Calu3 (cell line): ENCODE measurements around the gene SFMBT2. TPM values are rescaled to one million over a fixed set of nuclear protein-coding genes. Genes with fewer than 3 reads are reported as not detected.

ENCODE experiments used
- BruUV-seq: library from RNA; stranded (reverse); fragments of 400-500 nt; replicated peaks from 2 replicates; lab custom pipeline; 2021; lab: Mats Ljungman, UMichigan
- CTCF ChIA-PET: fragments of 300-600 bp; sonication (Branson Sonifier 250); formaldehyde crosslinking; loops from one replicate; lab custom pipeline; 2022; ENCODE audit warnings: antibody characterized with exemption; lab: Charles Lee
- DNase-seq: peaks from one replicate; pipeline ENCODE4 v3.0.0; 2022
- H3K27ac Mint-ChIP-seq: one replicate; pipeline ENCODE4 v1.8.0; 2022; ENCODE audit warnings: mixed read lengths; ENCODE audit not compliant: unreplicated experiment
- H3K27me3 Mint-ChIP-seq: one replicate; pipeline ENCODE4 v1.8.0; 2022; ENCODE audit warnings: mixed read lengths; ENCODE audit not compliant: unreplicated experiment
- H3K36me3 Mint-ChIP-seq: one replicate; pipeline ENCODE4 v1.8.0; 2022; ENCODE audit warnings: mild to moderate bottlenecking, moderate library complexity, mixed read lengths; ENCODE audit not compliant: insufficient read depth, unreplicated experiment
- H3K4me1 Mint-ChIP-seq: one replicate; pipeline ENCODE4 v1.8.0; 2022; ENCODE audit warnings: mild to moderate bottlenecking, low read depth, mixed read lengths; ENCODE audit not compliant: unreplicated experiment
- H3K4me3 Mint-ChIP-seq: one replicate; pipeline ENCODE4 v1.8.0; 2022; ENCODE audit warnings: mild to moderate bottlenecking, low read depth, moderate library complexity, mixed read lengths; ENCODE audit not compliant: unreplicated experiment
- H3K9me3 Mint-ChIP-seq: one replicate; pipeline ENCODE4 v1.8.0; 2022; ENCODE audit warnings: low read depth, mixed read lengths; ENCODE audit not compliant: unreplicated experiment
- intact Hi-C: fragments of 100-400 bp; cut with micrococcal nuclease; formaldehyde crosslinking; loops from one replicate; pipeline ENCODE4 v1.10.0; 2022; ENCODE audit not compliant: unreplicated experiment
- total RNA-seq: library from RNA; stranded (reverse); gene quantifications from 2 replicates; pipeline ENCODE4 v1.2.3, GENCODE V29; 2022
- TF ChIP-seq, protein P1 (sequence below): fragments of 200-600 bp; IDR thresholded peaks from one replicate; pipeline ENCODE4 v1.8.0; 2022; ENCODE audit warnings: antibody characterized with exemption; ENCODE audit not compliant: unreplicated experiment

The SFMBT2 gene
- total RNA-seq, 1 experiment from 2014 or later, result 0.64 TPM

GRCh38 chr10:7345717-7346116, 65.1 kb downstream of the SFMBT2 start:
- Mint-ChIP-seq H3K4me3 (no peak overlapping the region), H3K27me3 (peaks cover 39% of the 10 kb centered on the region), H3K9me3 (peaks cover 3% of the 10 kb centered on the region), H3K36me3 (no peaks in the 10 kb centered on the region), H3K4me1 (no peaks in the 10 kb centered on the region), H3K27ac (no peak overlapping the region)
- TF ChIP-seq, protein P1, sequence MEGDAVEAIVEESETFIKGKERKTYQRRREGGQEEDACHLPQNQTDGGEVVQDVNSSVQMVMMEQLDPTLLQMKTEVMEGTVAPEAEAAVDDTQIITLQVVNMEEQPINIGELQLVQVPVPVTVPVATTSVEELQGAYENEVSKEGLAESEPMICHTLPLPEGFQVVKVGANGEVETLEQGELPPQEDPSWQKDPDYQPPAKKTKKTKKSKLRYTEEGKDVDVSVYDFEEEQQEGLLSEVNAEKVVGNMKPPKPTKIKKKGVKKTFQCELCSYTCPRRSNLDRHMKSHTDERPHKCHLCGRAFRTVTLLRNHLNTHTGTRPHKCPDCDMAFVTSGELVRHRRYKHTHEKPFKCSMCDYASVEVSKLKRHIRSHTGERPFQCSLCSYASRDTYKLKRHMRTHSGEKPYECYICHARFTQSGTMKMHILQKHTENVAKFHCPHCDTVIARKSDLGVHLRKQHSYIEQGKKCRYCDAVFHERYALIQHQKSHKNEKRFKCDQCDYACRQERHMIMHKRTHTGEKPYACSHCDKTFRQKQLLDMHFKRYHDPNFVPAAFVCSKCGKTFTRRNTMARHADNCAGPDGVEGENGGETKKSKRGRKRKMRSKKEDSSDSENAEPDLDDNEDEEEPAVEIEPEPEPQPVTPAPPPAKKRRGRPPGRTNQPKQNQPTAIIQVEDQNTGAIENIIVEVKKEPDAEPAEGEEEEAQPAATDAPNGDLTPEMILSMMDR, result no peak
- no peak for DNase-seq
- BruUV-seq, result no TSS peak
- intact Hi-C loops, result no loop called here
- CTCF ChIA-PET, result no interaction called here

DNA sequence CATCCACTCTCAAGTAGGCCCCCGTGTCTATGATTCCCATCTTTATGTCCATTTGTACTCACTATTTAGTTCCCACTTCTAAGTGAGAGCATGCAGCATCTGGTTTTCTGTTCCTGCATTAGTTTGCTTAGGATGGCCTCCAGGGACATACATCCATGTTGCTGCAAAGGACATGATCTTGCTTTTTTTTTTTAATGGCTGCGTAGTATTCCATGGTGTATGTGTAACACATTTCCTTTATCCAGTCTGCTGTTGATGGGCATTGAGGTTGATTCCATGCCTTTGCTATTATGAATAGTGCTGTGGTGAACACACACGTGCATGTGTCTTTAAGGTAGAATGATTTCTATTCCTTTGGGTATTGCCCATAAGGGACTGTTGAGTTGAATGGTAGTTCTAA, 67.8 kb downstream of the SFMBT2 start:
- no peak overlapping the region for H3K4me3 Mint-ChIP-seq
- no peaks in the 10 kb centered on the region for H3K36me3 Mint-ChIP-seq
- intact Hi-C loops, result no loop called here
- peaks cover 26% of the 10 kb centered on the region for H3K27me3 Mint-ChIP-seq
- DNase-seq, result no peak
- TF ChIP-seq, protein P1, result no peak
- H3K27ac Mint-ChIP-seq, result no peak overlapping the region
- no peaks in the 10 kb centered on the region for H3K4me1 Mint-ChIP-seq
- CTCF ChIA-PET, result no interaction called here
- no TSS peak for BruUV-seq
- H3K9me3 Mint-ChIP-seq, result peaks cover 3% of the 10 kb centered on the region

GRCh38 chr10:7340179-7340874, 70.5 kb downstream of the SFMBT2 start:
- TF ChIP-seq, protein P1, result no peak
- Mint-ChIP-seq H3K9me3 (peaks cover 3% of the 10 kb centered on the region), H3K4me3 (no peak overlapping the region), H3K36me3 (no peaks in the 10 kb centered on the region), H3K27me3 (peaks cover 26% of the 10 kb centered on the region), H3K27ac (no peak overlapping the region), H3K4me1 (no peaks in the 10 kb centered on the region)
- no TSS peak for BruUV-seq
- intact Hi-C loops, result no loop called here
- CTCF ChIA-PET, result interaction anchor here (0.6 to 0.7 kb wide), 2 partner anchors 12 to 1915 kb away, joined by 3 to 10 read pairs; no protein-coding TSS in a partner anchor
- DNase-seq, result no peak

DNA sequence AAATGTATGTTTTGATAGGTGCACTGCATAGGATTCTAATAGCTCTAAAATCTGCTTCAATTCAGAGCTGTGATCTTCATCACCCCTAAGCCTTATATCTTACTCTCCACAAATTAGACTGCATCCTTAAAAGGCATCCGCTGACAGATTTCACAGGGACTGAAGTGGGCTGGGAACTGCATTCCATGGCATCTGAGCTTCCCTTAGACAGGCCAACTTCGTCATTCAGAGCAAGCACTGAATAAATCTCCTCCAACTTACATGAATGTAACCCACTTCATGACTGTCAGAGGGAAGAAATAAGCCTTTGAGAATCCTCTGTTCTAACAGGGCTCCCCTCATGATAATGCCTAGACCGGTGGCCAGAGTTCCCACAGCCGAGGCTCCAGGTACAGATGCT, 71.3 kb downstream of the SFMBT2 start:
- no TSS peak for BruUV-seq
- peaks cover 3% of the 10 kb centered on the region for H3K9me3 Mint-ChIP-seq
- TF ChIP-seq, protein P1, result no peak
- intact Hi-C loops, result no loop called here
- H3K27ac Mint-ChIP-seq, result no peak overlapping the region
- peaks cover 26% of the 10 kb centered on the region for H3K27me3 Mint-ChIP-seq
- H3K36me3 Mint-ChIP-seq, result no peaks in the 10 kb centered on the region
- H3K4me3 Mint-ChIP-seq, result no peak overlapping the region
- CTCF ChIA-PET, result interaction anchor here (0.6 kb wide), 2 partner anchors 13 to 36 kb away, joined by 3 read pairs; no protein-coding TSS in a partner anchor
- H3K4me1 Mint-ChIP-seq, result no peaks in the 10 kb centered on the region
- no peak for DNase-seq
